WTC11 (cell line): Measurements from ENCODE around the gene TIAL1.

Experiments used
- ATF3 ChIP-seq: sonication (generic); formaldehyde crosslinking; conservative IDR thresholded peaks from 2 replicates; pipeline ENCODE4 v1.8.1; 2022; ENCODE audit warnings: mild to moderate bottlenecking, missing genetic modification reagents
- CTCF ChIP-seq: fragments of 200-600 bp; IDR thresholded peaks from 2 replicates; pipeline ENCODE4 v1.8.0; 2022; ENCODE audit warnings: antibody characterized with exemption
- E2F1 ChIP-seq: sonication (generic); formaldehyde crosslinking; IDR thresholded peaks from 2 replicates; pipeline ENCODE4 v1.8.0; 2022; ENCODE audit warnings: mild to moderate bottlenecking, missing genetic modification reagents
- FOXK1 ChIP-seq: sonication (generic); formaldehyde crosslinking; IDR thresholded peaks from 2 replicates; pipeline ENCODE4 v1.8.0; 2022; ENCODE audit warnings: mild to moderate bottlenecking, moderate library complexity, missing genetic modification reagents
- JUN ChIP-seq: sonication (generic); formaldehyde crosslinking; IDR thresholded peaks from 2 replicates; pipeline ENCODE4 v1.8.0; 2023; ENCODE audit warnings: mild to moderate bottlenecking, missing genetic modification reagents
- MAX ChIP-seq: sonication (generic); formaldehyde crosslinking; IDR thresholded peaks from 2 replicates; pipeline ENCODE4 v1.8.0; 2022; ENCODE audit warnings: mild to moderate bottlenecking, missing genetic modification reagents
- MYBL2 ChIP-seq: sonication (generic); formaldehyde crosslinking; IDR thresholded peaks from 2 replicates; pipeline ENCODE4 v1.8.1; 2023; ENCODE audit warnings: mild to moderate bottlenecking, moderate library complexity, missing genetic modification reagents
- NFYB ChIP-seq: sonication (generic); formaldehyde crosslinking; conservative IDR thresholded peaks from 2 replicates; pipeline ENCODE4 v1.8.0; 2022; ENCODE audit warnings: low read depth, missing genetic modification reagents
- RELA ChIP-seq: sonication (generic); formaldehyde crosslinking; IDR thresholded peaks from 2 replicates; pipeline ENCODE4 v1.8.1; 2022; ENCODE audit warnings: missing genetic modification reagents, mild to moderate bottlenecking, borderline replicate concordance
- ZNF263 ChIP-seq: sonication (generic); formaldehyde crosslinking; IDR thresholded peaks from 2 replicates; pipeline ENCODE4 v1.8.1; 2022; ENCODE audit warnings: low read depth, mild to moderate bottlenecking, moderate library complexity, missing genetic modification reagents
- ZNF425 ChIP-seq: fragments of 250-450 bp; sonication (Bioruptor Pico); conservative IDR thresholded peaks from 2 replicates; pipeline ENCODE4 v1.9.0; 2021; ENCODE audit warnings: mild to moderate bottlenecking

- TF ChIP-seq CTCF (no peak), ZNF263 (CRISPR knock-in tag) (no peak), JUN (CRISPR knock-in tag) (no peak), ATF3 (no peak), MAX (CRISPR knock-in tag) (no peak), ZNF425 (CRISPR knock-in tag) (no peak), MYBL2 (no peak), RELA (no peak), E2F1 (CRISPR knock-in tag) (no peak), NFYB (CRISPR knock-in tag) (no peak), FOXK1 (CRISPR knock-in tag) (no peak)
Measured at GRCh38 chr10:119630300-119630699, 33.5 kb upstream of the TIAL1 start.
